Epithelial cell of proximal tubule (primary cell): Measurements from ENCODE around the gene PDIA5. TPM values are rescaled to one million over a fixed set of nuclear protein-coding genes. Genes with fewer than 3 reads are reported as not detected.

Experiments
- DNase-seq: peaks from one replicate; pipeline ENCODE4 v3.0.0-alpha.2; 2011; ENCODE audit warnings: low read depth
- H3K4me3 ChIP-seq: 2 replicates; pipeline ENCODE4 v1.5.1; 2011; ENCODE audit warnings: low read depth, mild to moderate bottlenecking, low read length
- CTCF ChIP-seq: conservative IDR thresholded peaks from 2 replicates; pipeline ENCODE4 v1.5.1; 2012; ENCODE audit warnings: low read depth, mild to moderate bottlenecking, low read length
- total RNA-seq: library from RNA; depleted of rRNA; stranded (reverse); fragments of >200 nt; gene quantifications from 2 replicates; pipeline ENCODE4 v1.2.3, GENCODE V29; 2015

Gene PDIA5
- total RNA-seq, 1 donor from 2014 or later = 29.4 TPM

- TF ChIP-seq CTCF = no peak
- no peak for DNase-seq
- no peak overlapping the region for H3K4me3 ChIP-seq
These were observed 55.9 kb downstream of the PDIA5 start for GRCh38 chr3:123122525-123123315.

DNA sequence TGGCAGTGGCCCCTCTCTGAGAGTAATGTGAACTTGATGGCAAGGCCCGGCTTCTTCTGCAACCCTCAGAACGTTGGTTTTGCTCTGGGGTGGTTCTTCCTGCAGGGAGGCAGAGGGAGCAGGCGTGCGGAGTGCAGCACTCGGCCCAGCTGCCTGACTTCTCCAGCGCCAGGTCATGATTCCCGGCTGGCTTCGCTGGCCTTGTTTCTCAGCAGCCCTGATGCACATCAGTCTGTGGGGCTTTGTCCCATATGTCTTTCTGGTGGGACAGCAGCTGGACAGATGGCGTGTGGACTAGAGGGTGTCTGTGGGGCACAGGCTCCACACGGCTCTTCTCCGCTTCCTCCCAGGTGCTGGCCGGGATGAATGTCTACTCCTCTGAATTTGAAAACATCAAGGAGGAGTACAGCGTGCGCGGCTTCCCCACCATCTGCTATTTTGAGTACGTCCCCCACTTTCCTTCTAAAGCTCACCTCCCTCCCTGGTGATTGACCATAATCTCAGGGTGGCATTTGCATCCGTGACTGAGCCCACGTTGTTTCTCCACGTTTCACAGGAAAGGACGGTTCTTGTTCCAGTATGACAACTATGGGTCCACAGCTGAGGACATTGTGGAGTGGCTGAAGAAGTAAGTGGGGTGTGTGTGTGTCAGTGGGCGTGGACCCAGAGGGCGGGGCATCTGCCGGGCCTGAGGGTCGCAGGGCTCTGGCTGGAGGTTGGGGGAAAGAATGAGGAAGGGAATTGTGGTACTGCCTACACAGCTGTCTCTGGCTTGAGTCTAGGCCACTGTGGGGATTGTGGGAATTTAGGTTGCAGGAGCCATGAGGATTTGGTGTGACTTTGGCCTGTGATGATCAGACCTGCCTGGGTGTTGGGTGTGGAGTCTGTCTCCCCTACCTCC is 57.1 kb downstream of the PDIA5 start:
- DNase-seq = no peak
- no peak overlapping the region for H3K4me3 ChIP-seq
- no peak for TF ChIP-seq CTCF

DNA sequence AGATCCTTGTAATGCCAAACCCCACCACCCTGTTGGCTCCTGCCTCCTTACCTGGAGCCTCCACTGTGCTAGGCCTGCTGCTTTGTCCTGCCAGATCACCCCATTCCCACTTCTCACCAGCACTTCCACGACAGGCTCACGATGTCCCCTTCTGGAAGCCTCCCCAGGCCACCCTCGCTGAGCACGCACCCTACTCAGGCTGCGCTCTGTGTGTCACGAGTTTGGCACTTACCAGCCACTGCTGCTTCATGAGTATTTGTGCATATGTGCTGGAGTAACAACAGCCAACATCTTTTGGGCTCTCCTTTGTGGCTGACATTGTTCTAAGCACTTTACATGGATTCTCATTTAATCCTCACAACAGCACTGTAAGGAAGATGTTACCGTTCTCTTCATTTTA is 58.1 kb downstream of the PDIA5 start:
- TF ChIP-seq CTCF = no peak
- no peak for DNase-seq
- H3K4me3 ChIP-seq = no peak overlapping the region

- H3K4me3 ChIP-seq = no peak overlapping the region
- no peak for TF ChIP-seq CTCF
These were observed 59.2 kb downstream of the PDIA5 start for GRCh38 chr3:123126031-123126430.

DNA sequence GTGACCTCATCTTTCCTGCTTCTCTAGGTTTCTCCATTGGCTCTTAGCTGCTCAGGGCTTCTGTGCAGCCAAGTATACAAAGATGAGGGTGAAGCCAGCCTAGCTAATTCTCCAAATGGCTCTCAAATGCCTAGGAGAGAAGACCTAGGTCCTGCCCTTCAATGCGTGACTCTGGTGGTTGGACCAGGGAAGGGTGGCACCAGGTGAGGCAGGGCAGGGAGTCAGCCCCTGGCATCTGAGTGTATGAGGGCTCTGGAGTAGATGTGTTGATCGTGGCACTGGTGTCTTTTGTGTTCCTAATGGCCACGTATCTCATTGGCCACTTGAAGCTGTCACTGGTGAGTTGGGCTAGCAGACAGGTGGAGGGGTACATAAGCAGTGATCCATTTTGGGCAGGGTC is 59.8 kb downstream of the PDIA5 start:
- no peak for DNase-seq
- no peak for TF ChIP-seq CTCF
- no peak overlapping the region for H3K4me3 ChIP-seq

More at GRCh38 chr3:123126031-123126430, 59.2 kb downstream of the PDIA5 start:
- no peak for DNase-seq

- no peak for DNase-seq
- H3K4me3 ChIP-seq = no peak overlapping the region
- no peak for TF ChIP-seq CTCF
These were observed 62.3 kb downstream of the PDIA5 start for GRCh38 chr3:123129092-123129491.
